Panc1 (cell line): ENCODE data around the gene IFI16. TPM values are rescaled to one million over a fixed set of nuclear protein-coding genes. Genes with fewer than 3 reads are reported as not detected.
"Not testable (repeated sequence)": the region's sequence is repeated elsewhere in the genome, so short reads cannot be mapped to it uniquely, and the experiment has no call there.

ENCODE experiments used
- ATAC-seq: fragments of 200-7000 bp; cut with Tn5 transposase; 2 replicates; pipeline ENCODE4 v1.9.1; 2020; ENCODE audit warnings: mild to moderate bottlenecking, moderate library complexity
- BruUV-seq: library from RNA; stranded (reverse); fragments of 400-500 nt; replicated peaks from 2 replicates; lab custom pipeline; 2021; lab: Mats Ljungman, UMichigan
- CTCF ChIA-PET: fragments of 300-600 bp; sonication (Branson Sonifier 250); formaldehyde crosslinking; loops from one replicate; lab custom pipeline; 2022; ENCODE audit warnings: antibody characterized with exemption; lab: Charles Lee
- POLR2A ChIA-PET: fragments of 300-600 bp; sonication (Branson Sonifier 250); formaldehyde crosslinking; loops from one replicate; lab custom pipeline; 2022; ENCODE audit warnings: antibody characterized with exemption; lab: Charles Lee
- DNase-seq: peaks from one replicate; pipeline ENCODE4 v3.0.0-alpha.2; 2010; ENCODE audit warnings: low read depth, low spot score
- H3K27ac ChIP-seq: 2 replicates; pipeline ENCODE4 v1.5.1; 2011; ENCODE audit warnings: mild to moderate bottlenecking, low read length, inconsistent platforms
- H3K27me3 ChIP-seq: fragments of 200-500 bp; sonication (Bioruptor generic); 2 replicates; pipeline ENCODE4 v1.6.0; 2014; ENCODE audit warnings: low read length, inconsistent platforms; ENCODE audit not compliant: control insufficient read depth, insufficient read depth
- H3K36me3 ChIP-seq: fragments of 200-500 bp; sonication (Bioruptor generic); 2 replicates; pipeline ENCODE4 v1.5.1; 2014; ENCODE audit warnings: inconsistent platforms, mild to moderate bottlenecking, low read length, moderate library complexity; ENCODE audit not compliant: control insufficient read depth, insufficient read depth
- H3K4me1 ChIP-seq: 2 replicates; pipeline ENCODE4 v1.5.1; 2011; ENCODE audit warnings: inconsistent platforms, mild to moderate bottlenecking, low read length, moderate library complexity; ENCODE audit not compliant: control insufficient read depth, insufficient read depth
- H3K4me3 ChIP-seq, 2 experiments: 2 replicates each; pipeline ENCODE4 v1.5.1; 2011 to 2012; ENCODE audit warnings: low read depth in 2 of 2, low read length in 2 of 2, mild to moderate bottlenecking in 2 of 2, inconsistent platforms in 1 of 2, moderate library complexity in 1 of 2
- H3K9me3 ChIP-seq: fragments of 200-500 bp; sonication (Bioruptor generic); 2 replicates; pipeline ENCODE4 v1.5.1; 2014; ENCODE audit warnings: low read depth, mild to moderate bottlenecking, inconsistent platforms, low read length, moderate library complexity; ENCODE audit not compliant: control insufficient read depth, insufficient read depth
- CTCF ChIP-seq: fragments of 450-650 bp; IDR thresholded peaks from 2 replicates; pipeline ENCODE4 v1.5.1; 2017; ENCODE audit warnings: mild to moderate bottlenecking
- POLR2AphosphoS5 ChIP-seq: IDR thresholded peaks from 2 replicates; pipeline ENCODE4 v1.6.1; 2012; ENCODE audit warnings: mild to moderate bottlenecking, low read depth, low read length, moderate library complexity
- REST ChIP-seq, 2 experiments: IDR thresholded peaks; 2 replicates each; pipeline ENCODE4 v1.6.1; 2011 to 2012; ENCODE audit warnings: low read depth in 2 of 2, control low read depth in 1 of 2, low read length in 1 of 2, mild to moderate bottlenecking in 1 of 2, moderate library complexity in 1 of 2; ENCODE audit not compliant: insufficient read depth in 1 of 2
- SIN3A ChIP-seq: IDR thresholded peaks from 2 replicates; pipeline ENCODE4 v1.6.1; 2012; ENCODE audit warnings: low read depth, mild to moderate bottlenecking, low read length, moderate library complexity, borderline replicate concordance; ENCODE audit not compliant: insufficient read depth
- TCF7L2 ChIP-seq: IDR thresholded peaks from 2 replicates; pipeline ENCODE4 v1.6.1; 2011; ENCODE audit warnings: mild to moderate bottlenecking, low read depth, low read length, inconsistent platforms
- in situ Hi-C: cut with HindIII; loops from 2 replicates; pipeline ENCODE4 v1.10.0; 2016; ENCODE audit warnings: low sequenced_read_pairs, low pct_unique_long_range_greater_than_20kb
- intact Hi-C: fragments of 100-400 bp; cut with micrococcal nuclease; formaldehyde crosslinking; loops from one replicate; pipeline ENCODE4 v1.10.0; 2022; ENCODE audit not compliant: unreplicated experiment
- total RNA-seq: library from RNA; stranded (reverse); gene quantifications from one replicate; pipeline ENCODE4 v1.2.1, GENCODE V29; 2021; ENCODE audit not compliant: unreplicated experiment

IFI16 gene
- total RNA-seq, 1 experiment from 2014 or later = 0.36 TPM

GRCh38 chr1:159005676-159006075, 4.0 kb upstream of the IFI16 start:
- DNase-seq = no peak
- Histone ChIP-seq H3K4me1 (no peaks in the 10 kb centered on the region), H3K27me3 (no peaks in the 10 kb centered on the region; the same call in 1 of the 2 replicates), H3K36me3 (no peaks in the 10 kb centered on the region), H3K27ac (no peak overlapping the region), H3K9me3 (no peaks in the 10 kb centered on the region), H3K4me3 (no peak overlapping the region)
- ATAC-seq = no peak
- BruUV-seq = no TSS peak
- POLR2A ChIA-PET = no interaction called here
- in situ Hi-C loops (no loop called here), intact Hi-C loops (no loop called here)
- TF ChIP-seq SIN3A (no peak), TCF7L2 (no peak), REST (IDR thresholded peaks at IDR 0.05; ENCODE audit: insufficient read depth in 1 of 2, low read depth in 2 of 2, low read length in 1 of 2) (no peak), CTCF (no peak), POLR2AphosphoS5 (no peak)
- CTCF ChIA-PET = no interaction called here

- POLR2A ChIA-PET, intact Hi-C loops, H3K27me3 ChIP-seq, BruUV-seq, ATAC-seq, H3K4me3 ChIP-seq, H3K36me3 ChIP-seq, CTCF ChIA-PET, DNase-seq, H3K27ac ChIP-seq, H3K9me3 ChIP-seq, in situ Hi-C loops, H3K4me1 ChIP-seq: not testable (repeated sequence)
Measured at GRCh38 chr1:159006210-159006807, 3.4 kb upstream of the IFI16 start.

- no peak overlapping the region for H3K4me3 ChIP-seq
- DNase-seq (no peak), ATAC-seq (no peak)
- CTCF ChIA-PET = no interaction called here
- no TSS peak for BruUV-seq
- H3K9me3 ChIP-seq = no peaks in the 10 kb centered on the region
- H3K4me1 ChIP-seq = no peaks in the 10 kb centered on the region
- POLR2A ChIA-PET = no interaction called here
- intact Hi-C loops = no loop called here
- H3K27ac ChIP-seq = no peak overlapping the region
- H3K36me3 ChIP-seq = no peaks in the 10 kb centered on the region
- TF ChIP-seq REST (IDR thresholded peaks at IDR 0.05; ENCODE audit: insufficient read depth in 1 of 2, low read depth in 2 of 2, low read length in 1 of 2) (no peak), POLR2AphosphoS5 (no peak), CTCF (no peak), TCF7L2 (no peak), SIN3A (no peak)
- no peaks in the 10 kb centered on the region for H3K27me3 ChIP-seq
- in situ Hi-C loops = no loop called here
Measured at GRCh38 chr1:159007726-159008125, 2.0 kb upstream of the IFI16 start.
